NCI-H1092 (cell line): ENCODE results near the gene PSMC3.

Experiments
- DNase-seq: peaks from one replicate; lab custom pipeline; 2025; lab: John Stamatoyannopoulos, UW

The PSMC3 gene

DNA sequence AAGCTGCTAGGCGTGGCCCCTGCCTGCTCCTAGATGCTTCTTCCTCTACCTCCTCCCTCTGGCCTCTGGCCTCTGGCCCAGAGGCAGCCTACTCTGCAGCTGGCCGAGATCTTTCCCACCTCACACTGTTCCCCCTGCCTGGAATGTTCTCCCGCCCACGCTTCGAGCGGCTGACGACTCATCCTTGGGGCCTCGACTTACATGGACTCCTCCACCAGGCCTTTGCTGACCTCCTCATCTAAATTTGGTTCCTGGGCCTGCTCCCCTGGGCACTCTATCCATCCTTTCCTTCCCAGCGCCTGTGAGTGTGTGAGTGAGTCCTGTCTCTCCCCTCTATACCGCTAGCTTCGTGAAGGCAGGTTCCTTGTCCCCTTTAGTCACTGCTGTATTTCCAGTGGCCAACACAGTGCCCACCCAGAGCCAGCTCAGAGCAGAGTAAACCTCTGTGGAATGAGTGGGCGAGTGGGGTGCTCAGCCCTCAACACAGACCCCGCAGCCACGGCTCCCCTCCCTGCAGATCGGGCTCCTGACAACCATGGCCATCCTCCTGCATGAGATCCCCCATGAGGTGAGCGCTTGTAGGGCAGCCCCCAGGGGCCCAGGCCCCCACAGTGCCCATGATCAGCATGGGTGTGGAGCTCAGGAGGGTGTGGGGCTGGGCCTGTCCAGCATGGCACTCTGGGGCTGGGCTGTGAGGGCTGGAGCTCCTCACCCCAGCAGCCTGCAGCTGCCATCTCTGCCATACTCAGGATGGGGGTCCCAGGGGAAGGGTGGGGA lies 12.1 kb downstream of the PSMC3 start:
- no peak for DNase-seq

DNA sequence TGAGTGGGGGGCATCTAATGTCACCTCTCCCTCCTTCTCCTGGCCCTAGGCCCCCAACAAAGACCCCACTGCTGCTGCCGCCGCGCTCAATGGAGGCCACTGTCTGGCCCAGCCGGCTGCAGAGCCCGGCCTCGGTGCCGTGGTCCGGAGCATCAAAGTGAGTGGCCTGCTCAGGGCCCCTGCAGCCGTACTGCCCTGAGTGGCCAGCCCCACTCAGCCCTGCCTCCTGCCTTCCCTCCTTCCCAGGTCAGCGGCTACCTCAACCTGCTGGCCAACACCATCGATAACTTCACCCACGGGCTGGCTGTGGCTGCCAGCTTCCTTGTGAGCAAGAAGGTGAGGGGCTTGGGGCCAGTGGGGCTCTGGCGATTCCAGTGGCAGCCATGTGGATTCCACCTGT lies 12.9 kb downstream of the PSMC3 start:
- DNase-seq, result no peak

DNA sequence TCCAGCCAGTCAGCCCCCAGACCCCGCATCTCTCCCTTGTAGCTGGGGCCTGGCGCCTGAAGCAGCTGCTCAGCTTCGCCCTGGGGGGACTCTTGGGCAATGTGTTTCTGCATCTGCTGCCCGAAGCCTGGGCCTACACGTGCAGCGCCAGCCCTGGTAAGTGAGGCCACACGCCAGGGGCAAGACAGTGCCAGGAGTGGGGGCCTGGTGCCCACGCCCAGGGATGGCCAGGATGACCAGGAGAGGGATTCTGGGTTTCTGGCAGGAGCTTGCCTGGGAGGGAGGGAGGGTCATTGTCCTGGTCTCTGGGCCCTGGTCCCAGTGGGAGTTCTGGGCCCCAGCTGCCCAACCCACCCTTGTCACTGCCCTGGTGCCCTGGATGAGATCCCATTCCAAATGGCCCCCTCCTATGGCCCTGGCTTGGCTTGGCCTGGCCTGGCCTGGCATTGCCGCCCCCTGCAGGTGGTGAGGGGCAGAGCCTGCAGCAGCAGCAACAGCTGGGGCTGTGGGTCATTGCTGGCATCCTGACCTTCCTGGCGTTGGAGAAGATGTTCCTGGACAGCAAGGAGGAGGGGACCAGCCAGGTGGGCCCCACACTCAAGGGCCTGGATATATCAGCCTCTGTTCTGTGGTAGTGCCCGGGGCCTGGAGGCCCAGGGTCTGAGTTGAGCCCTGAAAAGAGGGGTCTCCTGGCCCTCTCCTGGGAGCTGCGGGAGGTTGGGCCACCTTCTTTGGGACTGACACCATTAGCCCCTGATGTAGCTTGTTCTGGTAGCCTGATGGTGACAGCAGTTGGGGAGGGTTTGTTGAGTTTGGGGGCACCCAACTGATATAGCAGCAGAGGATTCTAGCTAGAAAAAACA lies 14.1 kb downstream of the PSMC3 start:
- no peak for DNase-seq

DNA sequence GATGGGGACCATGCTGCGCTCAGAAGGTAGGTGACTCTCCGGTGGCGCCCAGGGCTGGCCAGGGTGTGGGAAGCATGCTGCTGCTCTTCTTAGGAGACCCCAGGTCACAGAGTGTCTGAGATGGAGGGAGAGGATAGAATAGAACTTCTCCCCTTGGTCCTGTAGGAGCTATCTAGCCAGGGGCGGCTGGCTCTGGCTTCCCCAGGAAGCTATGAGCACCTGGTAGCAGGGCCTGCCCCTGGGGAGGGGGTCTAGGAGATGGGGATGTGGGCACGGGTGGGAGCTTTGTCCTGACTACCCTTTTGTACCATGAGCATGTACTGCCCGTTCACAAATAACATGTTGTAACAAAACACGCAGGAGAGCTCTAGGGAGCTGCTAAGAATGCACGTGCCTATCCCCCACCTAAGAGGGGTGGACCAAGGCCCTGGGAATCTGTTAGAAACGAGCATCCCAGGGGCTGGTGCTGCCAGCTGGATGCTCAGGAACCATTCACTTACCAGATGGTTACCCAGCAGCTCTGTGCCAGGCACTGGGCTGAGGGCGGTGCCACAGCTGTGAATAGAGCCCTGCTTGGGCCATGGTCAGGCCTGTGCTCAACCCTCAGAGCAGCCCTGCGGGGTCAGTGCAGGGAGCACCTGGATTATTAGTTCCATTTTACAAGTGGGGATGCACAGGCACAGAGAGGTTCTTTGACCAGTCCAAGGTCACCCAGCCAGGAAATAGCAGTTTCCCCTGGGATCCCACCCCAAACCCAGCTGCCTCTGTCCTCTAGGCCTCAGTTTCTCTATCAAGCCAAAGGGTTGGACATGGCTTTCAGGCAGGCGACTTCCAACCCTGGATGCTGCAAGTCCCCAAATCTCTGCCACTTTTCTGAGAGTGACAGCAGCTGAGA lies 15.6 kb downstream of the PSMC3 start:
- DNase-seq, result no peak

DNA sequence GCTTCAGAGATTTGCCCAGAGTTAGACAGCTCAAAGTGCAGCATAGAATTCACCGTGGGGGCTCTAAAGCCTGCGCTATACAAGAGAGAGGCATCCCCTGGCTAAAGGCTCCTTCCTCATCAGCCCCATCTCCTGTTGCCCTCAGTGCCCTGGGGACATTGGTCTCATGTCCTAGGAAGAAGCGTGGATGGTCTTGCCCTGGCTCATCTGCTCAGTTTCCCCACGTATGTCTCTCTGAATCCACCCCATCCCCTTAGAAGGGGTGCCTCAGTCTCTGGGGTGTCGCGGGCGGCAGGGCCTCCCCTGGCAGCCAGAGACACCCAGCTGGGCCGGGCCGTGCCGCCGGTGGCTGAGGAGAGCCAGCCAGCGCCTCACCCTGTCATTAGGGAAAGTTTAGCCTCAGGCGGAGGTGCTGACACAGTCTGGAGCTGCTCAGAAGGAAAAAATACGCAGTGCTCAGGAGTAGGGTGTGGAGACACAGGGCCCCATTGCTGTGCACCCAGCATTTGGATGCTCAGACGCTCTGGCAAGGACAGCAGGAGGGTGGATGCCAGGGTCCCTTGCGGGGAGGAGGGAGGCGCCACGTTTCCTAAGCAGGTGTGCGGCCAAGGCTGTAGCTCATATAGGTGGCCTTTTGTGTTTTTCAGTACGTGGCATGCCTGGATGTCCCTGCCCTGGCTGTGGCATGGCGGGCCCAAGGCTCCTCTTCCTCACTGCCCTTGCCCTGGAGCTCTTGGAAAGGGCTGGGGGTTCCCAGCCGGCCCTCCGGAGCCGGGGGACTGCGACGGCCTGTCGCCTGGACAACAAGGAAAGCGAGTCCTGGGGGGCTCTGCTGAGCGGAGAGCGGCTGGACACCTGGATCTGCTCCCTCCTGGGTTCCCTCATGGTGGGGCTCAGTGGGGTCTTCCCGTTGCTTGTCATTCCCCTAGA lies 16.5 kb downstream of the PSMC3 start:
- no peak for DNase-seq

DNA sequence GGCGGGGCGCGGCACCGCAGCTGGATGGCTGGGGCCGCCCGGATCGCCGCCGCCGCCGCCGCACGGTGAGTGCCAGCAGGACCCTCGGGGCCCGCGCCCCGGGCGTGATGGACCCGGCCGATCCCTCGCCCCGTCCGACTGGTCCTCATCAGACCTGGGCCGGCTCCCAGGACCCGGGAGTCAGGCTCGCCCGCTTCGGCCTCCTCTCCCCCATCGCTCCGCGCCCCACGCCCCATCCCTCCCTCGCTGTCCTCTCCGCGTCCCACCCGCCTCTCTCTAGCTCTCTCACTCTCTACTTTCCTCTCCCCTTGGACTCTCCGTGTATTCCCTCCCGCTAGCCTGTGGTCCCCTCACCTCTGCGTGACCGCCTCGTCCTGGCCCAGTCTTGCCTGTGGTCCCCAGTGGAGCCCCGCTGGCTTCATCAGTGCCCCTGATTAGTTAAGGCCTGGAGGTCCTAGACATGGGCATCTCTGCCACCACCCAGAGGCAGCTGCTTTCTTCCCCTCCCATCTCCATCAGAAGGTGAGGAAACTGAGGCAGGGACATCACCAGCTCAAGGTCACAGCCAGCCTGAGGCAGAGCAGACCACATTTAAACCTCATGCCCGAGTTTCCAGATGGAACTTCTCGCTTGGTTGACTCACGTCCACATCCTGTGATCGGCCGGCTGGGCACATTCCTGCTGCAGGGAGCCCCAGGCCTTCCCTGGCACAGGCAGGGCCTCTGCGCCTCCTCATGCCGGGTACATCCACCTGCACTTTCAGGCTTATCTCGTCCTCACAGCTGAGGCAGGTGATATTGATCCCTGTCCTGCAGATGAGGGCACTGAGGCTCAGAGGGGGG lies 17.4 kb downstream of the PSMC3 start:
- no peak for DNase-seq

DNA sequence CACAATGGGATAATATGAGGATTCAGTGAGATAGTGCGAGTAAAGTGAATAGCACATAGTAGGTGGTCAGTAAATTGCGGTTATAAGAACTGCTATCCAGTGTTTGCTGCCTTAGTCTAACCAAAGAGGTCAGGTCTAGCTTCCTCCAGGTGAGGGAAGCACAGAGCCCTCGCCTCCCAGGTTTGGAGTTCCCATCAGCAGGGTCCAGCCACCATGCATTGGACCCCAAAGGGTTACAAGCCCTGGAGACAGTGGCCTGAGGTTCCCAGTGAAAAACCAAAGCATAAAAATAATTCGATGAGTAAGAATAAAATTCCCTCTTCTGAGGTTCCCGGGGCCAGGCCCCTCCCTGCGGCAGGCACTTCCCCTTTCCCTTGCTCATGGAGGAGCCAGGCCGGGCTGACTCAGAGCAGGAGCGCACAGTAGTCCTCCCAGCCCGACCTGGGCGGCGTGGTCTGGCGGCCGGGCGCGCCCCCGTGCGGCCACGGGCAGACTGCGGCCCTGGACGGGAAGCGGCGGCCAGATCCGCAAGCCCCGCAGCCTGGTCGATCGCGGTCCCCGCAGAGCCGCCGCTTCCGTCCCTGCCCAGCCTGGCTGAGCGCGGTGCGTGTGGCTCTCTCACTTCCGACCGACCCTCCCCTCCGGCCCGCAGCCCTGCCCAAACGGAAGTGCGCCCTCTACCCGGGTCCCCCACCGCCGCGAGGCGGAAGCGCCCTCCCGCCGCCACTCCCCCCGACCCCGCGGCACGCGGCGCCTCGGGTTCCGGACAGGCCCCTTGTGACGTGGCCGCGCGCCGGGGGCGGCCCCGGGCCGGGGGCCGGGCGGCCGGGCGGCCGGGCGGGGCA lies 18.3 kb downstream of the PSMC3 start, which contains the start of gene SLC39A13:
SLC39A13 (plus strand) TSS at position 845 of the 845 bp plus-strand sequence. CDS start 1,505 bp downstream, outside the sequence.
- peak; percentile 89 for DNase-seq

DNA sequence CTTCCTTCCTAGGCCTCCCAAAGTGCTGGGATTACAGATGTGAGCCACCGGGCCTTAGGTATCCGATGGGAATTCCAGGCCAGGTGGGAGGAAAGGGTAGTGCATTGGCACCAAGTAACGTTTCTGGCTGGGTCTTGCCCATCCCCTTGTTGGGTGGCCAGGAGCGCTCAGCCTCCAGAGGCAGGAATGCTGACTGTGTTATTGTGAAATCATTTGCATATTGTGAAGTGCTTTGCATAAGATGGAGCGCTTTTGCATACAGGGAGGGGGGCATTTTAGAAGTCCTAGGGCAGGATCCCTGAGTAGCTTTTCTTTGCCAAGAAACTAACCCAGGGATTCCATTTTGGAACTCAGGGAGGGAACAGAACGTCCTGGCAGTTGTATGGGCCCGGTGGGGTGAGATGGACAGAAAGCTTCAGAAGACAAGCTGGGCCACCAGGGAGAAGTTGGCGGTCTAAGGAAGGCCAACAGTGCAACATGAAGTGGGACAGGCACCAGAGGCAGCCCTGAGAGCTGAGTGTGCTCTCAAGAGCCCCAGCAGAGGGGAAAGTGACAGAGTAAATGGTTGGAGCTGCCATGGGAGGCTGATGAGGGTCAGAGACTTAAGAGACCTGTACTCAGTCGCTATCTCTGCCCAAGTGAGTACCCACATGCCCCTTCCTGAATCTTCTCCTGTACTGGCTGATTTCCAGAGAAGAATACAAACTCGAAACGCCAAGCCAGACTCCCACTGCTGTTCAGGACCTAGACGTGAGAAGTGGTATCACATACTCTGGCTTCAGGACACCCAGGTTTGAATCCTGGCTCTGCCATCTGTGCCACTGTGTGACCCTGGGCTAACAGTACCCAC lies 19.1 kb downstream of the PSMC3 start:
- no peak for DNase-seq

DNA sequence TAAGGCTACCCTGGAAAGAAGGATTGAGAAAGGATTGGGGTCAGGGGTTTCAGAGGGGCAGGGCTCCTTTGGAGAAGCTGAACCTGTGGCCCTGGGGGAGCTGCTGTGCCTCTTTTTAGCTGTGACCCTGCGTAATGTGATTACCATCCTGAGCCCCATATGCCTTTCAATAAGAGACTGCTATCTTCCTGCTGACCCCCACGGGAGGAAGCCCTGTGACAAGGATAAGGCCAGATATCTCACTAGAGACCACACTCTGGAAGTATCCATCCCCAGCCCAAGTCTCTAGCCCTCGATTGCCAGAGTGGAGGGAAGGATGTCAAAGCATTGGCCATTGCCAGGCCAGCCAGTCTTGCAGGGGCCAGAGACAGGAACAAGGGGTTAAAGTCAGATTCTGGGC lies 22.7 kb downstream of the PSMC3 start:
- DNase-seq, result no peak

DNA sequence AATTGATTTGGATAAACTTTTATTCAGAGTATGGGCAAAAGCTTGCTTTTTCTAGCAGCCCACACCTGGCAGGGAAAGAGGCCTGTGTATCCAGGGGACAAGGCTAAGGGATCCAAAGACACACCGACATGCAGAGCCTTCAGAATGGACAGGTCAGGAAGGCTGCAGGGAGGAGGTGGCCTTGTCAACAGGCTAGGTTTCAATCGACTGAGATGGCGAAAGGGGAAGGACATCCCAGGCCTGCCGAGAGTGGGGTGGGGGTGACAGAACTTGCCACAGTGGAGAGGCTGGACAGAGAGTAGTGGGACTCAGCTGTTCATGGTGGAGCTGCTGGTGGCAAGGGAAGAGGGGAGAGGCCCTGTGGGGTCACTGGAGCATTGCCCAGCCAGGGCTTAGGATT lies 23.1 kb downstream of the PSMC3 start:
- no peak for DNase-seq

DNA sequence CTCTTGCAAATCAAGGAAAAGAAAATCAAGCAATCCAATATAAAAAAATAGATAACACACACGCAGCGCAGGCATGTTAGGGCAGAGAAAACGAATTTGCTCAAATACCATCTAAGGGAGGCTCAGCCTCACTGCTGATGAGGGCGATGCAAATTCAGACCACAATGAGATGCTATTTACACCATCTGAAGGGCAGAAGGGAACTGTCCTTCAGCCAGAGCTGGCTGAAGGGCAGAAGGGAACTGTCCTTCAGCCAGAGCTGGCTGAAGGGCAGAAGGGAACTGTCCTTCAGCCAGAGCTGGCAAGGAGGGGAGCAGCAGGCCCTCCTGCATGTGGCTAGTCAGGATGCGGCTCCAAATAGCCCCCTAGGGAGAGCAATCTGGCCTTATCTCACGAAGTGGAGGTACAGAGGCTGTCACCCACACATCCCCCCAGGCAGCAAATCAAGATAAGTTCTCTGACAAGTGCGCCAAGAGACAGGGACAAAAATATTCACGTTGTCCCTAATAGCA lies 25.4 kb downstream of the PSMC3 start:
- no peak for DNase-seq

DNA sequence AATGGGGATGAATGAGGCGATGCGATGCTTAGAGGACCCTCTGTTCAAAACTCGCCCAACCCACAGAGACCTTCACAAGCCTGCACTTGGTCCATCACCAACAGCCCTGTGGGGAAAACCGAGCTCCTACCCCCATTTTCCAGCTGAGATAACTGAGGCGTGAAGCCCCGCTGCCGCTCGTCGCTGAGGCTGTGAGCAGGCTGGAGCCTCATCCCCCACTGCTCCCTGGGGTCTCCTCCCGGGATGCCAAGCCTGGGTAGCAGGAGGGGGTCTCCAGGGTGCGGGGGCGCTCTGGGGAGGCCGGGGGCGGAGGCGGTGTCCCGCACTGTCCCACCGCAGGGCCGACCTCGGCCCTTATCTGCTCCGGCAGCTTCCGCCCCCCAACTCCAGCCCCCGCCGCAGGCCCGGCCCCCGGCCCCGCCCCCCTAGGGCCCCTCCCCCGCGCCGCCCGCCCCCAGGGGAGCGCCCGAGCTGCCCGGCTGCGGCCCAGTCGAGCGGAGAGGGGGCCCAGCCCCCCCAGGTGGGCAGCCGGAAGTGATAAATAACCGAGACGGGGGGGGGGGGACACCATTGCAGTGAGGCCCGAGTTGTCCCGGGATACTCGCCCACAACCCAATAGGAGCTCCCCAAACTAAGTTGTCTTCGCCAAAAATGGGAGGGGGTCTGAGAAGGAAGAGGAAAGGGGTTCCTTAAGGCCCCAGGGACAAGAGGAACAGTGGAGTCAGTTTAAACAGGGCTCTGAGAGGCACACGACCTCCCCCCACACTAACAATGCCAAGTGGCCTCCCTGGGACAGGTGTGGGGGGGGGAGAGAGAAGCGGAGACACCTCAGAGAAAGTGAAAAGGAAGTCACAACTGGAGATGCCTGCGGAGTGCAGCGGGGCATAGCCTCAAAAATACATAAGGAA lies 26.1 kb downstream of the PSMC3 start:
- no peak for DNase-seq

DNA sequence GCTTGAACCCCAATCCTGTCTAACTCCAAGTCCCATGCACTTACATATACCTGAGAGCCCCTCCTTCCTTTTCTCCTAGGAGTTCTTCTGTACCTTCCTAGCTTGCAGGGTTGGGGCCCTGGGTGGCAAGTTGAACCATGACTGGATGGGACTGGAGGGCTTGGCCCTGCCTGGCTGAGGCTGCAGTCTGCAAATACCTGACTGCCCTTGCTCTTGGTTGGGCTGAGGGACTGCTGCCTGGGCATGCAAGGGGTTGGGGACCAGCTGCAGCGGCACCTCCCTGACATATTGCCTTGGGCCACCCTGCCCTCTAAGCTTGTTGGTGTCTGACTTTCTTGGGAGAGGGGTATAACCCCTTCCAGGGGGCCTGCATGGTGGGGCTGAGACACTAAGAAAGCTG lies 27.7 kb downstream of the PSMC3 start:
- DNase-seq, result no peak

DNA sequence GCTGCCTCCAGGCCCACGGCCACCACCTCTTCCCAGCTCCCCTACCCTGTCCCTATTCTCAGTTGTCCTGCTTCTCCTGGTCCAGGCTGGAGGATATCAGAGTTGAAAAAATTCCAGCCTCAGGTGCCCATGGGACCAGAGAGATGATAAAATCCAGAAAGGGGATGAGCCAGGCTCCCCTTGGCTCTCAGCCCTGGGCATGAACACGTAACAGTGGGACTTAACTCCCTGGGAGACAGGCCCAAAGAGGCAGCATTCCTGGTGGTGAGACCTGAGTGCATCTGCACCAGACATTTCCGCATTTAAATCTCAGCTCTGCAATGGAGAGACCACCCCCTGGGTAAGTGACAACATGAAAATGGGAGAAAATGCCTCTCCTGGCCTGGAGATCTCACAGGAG lies 28.2 kb downstream of the PSMC3 start:
- DNase-seq, result no peak

DNA sequence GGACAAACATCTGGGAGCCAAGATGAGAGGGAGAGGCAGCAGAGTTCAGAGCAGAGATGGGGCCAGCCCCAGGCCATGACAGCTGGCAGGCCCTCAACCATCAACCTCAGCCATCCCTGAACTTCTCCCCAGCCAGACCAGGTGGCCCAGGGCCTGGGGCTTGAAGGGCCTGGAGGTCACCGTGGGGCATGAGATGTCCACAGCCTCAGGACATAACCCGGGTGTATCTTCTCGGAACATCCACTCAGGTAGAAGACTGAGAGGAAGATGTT lies 30.3 kb downstream of the PSMC3 start:
- no peak for DNase-seq

DNA sequence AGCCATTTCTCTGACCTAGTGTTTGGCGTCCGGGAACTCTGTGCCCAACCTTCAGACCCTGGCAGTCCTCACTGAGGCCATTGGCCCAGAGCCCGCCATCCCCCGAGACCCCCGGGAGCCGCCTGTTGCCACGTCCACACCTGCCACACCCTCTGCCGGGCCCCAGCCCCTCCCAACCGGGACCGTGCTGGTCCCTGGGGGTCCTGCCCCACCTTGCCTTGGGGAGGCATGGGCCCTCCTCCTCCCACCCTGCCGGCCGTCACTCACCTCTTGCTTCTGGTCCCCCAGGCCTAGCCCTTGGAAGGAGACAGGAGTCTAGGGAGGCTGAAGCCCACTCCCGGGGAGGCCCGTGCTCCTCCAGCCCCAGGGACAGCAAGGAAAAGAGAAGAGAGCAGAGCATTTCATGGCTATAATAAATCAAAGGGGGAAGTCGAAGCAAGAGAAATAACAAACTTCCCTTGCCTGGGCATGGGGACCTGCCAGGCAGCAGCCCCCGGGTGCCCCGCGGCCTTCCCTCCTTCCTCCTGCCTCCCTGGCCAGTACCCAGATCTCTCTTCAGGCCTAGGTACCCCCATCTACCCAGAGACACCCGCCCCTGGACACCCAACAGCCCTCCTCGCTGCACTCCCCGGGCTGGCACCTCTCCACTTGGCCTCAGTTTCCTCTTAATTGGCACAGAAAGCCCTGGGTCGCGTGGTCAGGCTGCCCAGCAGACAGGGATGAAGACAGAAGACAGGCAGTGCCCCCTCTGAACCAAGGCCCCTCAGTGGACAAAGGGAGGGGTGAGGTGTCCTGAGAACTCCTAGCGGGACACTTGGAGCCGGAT lies 30.8 kb downstream of the PSMC3 start:
- no peak for DNase-seq
